Gastroesophageal sphincter (tissue), 3 donors: ENCODE data around the gene NOTUM.

Experiments
- CTCF ChIP-seq, 4 experiments: fragments of 200-600 bp in 2 of 4; fragments of 450-650 bp in 2 of 4; sonication (generic) in 1 of 4; IDR thresholded peaks; one replicate each; pipeline ENCODE4 v1.5.1; 2017 to 2019; ENCODE audit warnings: antibody characterized with exemption in 4 of 4, mild to moderate bottlenecking in 2 of 4, moderate library complexity in 2 of 4
- EP300 ChIP-seq: sonication (generic); formaldehyde crosslinking; IDR thresholded peaks from one replicate; pipeline ENCODE4 v1.6.1; 2017; ENCODE audit warnings: antibody characterized with exemption, mild to moderate bottlenecking

- TF ChIP-seq CTCF (IDR thresholded peaks at IDR 0.05): no peak
- no peak for TF ChIP-seq EP300
Observed at GRCh38 chr17:81996757-81997441, 35.9 kb upstream of the NOTUM start.
